CD4-positive, alpha-beta T cell treated with Interleukin-17A for 4 hours (primary cell): ENCODE measurements around the gene DDX52.
"Not testable (repeated sequence)": the region's sequence is repeated elsewhere in the genome, so short reads cannot be mapped to it uniquely, and the experiment has no call there.

ENCODE experiments used
- DNase-seq: peaks from one replicate; pipeline ENCODE4 v3.0.0-alpha.2; 2020; ENCODE audit warnings: mixed read lengths

DDX52 gene

DNA sequence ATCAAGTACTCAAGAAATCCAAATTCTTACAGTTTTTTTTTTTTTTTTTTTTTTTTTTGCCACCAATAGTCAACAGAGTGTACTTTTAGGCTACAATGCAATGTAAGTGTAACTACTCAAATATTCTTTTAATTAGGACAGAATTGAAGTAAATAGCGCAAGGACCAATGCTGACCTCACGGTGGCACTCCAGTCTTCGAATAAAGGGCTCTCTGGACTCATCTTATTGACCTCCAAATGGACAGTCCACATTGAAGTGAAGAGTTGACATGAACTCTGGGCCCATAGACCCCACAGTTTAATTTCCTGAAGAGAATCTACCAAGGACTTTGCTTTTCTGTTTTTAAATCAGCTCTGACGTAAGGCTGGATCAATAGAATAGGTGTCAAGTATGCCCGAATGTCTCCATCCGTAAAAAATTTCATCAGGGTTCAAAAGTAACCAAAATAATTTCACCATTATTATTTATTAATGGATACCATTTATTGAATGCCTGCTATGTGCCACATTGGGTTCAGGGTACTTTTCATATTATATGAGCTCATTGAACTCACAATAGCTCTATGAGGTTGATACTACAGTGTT lies 7.3 kb upstream of the DDX52 start:
- DNase-seq, result no peak

DNA sequence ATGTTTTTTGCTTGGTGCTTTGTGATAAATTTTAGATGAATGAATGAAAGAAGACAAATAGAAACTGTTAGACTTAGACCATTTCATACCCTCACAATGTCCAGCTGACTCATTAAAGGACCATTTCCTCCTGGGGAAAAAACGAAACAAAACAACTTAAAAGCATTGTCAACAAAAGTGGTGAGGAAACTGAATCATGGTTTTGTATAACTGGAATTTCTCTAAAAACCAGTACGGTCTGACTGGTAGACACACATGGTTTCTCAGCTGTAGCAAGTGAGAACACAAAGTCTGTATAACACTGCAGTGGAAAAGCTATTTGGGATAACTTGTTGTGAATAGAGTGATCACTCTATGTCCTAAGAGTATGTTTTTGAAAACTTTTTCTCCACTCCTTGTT lies 5.3 kb upstream of the DDX52 start:
- DNase-seq, result no peak

DNA sequence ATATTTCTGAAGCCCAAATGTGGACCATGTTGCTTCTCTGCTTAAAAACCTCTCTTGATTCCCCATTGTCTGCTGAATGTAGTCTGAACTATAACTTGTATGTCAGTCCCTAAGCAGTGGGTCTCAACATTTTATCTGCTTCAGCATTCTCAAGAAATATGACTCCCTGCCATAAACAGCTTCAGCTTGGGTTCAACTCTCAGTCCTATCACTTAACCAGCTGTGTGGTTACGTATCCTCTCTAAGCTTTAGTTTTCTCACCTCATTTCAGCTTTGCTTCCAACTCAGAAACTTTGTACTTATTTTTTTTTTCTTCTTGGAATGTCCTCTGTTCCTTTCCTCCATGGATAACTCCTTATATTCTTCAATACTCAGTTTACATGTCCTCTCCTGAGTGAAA lies 4.6 kb upstream of the DDX52 start:
- DNase-seq, result no peak

DNA sequence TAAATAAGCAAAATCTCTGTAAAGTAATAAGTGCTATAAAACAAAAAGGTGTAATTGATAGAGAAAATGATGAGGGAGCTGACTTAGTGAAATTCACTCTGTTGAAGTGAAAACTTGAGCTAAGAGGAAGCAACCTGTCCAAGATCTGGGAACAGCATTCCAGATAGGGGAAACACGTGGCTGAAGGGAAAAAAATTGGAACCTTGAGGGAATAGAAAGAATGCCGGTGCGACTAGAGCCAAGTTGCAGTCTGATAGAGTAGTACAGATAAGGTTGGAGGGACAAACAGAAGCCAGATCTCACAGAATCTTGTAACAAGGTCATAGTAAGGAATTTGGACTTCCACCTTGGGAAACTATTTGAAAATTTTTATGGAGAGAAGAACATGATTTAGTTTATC lies 623 bp upstream of the DDX52 start:
- DNase-seq, result no peak

DNA sequence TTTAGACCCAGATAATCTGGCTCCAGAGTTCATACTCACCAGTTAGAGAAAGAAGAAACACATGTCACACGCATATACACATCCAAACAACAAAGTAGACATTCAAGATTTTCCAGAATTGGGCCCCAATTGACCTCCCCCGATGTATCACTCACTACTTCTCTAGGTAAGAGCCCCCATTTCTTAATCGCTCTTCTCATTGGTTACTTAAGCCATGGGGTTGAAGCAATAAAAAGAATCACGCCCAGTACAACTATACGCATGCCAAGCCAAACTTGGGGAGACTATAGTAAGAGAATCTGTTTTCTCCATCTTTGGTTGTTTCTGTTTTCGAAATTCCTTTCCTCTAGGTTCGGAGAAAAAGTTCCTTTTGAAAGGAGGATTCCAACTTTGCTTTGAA lies 565 bp downstream of the DDX52 start:
- no peak for DNase-seq

DNA sequence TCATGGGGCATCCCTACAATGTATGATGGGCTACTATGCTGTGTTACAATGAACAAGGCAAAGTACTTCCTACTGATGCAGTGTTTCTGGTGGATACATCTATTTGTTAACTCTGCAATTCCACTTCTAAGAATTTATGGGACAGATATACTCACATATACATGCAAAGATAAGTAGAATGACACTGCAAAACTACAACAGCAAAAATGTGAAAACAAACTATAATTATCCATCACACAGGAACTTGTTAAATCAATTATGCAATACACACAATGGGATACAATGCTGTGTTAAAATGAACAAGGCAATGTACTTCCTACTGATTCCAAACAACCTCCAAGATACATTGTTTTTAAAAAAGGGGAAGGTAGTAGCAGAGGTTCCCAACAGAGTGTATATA lies 3.2 kb downstream of the DDX52 start:
- no peak for DNase-seq

DNA sequence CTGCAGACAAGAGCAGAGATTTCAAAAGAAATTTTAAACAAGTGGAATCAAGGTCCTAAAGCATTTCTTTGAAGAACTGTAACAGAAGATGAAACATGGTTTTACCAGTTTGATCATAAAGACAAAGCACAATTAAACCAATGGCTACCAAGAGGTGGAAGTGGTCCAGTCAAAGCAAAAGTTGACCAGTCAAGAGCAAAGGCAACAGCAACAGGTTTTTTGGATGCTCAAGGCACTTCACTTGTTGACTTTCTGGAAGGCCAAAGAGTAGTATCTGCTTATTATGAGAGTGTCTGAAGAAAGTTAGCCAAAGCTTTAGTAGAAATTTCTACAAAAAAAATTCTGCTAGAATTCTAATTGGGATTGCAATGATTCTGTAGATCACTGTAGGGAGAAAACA lies 5.3 kb downstream of the DDX52 start:
- DNase-seq, result no peak

DNA sequence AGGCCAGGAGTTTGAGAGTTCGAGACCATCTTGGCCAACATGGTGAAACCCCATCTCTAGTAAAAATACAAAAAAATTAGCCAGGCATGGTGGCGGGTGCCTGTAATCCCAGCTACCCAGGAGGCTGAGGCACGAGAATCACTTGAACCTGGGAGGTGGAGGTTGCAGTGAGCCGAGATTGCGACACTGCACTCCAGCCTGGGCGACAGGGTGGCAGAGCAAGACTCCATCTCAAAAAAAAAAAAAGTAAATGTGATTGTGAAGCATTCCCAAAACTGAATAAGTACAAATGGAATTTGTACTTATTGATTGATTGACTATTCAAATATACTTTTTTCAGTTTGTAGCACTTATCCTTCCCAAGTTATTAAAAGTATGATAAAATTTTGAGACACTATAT lies 26.8 kb downstream of the DDX52 start:
- DNase-seq, result not testable (repeated sequence)

DNA sequence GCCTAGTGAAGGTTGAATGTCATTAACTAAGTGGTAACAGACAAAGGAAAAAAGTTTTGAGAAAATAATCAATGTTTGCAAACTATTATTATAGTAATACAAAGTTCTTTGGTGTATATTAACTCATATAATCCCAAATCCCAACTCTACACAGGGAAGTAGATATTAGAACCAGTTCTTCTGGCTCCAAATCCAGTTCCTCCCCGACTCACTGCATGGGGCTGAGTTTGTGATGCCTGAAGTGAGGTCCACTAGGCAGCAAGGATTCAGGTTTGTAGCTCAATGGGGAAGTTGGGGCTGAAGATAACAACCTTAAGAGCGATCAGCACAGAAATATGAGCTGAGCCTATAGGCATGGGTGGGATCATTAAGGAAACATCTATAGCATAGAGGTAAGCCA lies 28.4 kb downstream of the DDX52 start:
- no peak for DNase-seq

DNA sequence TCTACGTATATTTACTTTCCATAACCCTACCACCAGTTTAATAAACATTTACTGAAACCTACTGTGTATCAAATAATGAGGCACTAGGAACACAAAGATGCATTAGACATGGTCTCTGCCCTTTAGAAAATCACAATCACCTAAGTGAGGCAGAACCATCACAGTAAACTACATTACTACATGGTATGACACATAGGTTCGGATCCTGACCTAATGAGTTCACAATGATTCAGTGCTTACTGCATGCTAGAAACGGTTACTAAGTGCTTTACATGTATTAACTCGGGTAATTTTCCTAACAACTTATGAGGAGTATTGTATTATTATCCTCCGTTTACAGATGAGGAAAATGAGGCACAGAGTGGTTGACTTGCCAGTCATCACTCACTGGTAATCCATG lies 28.9 kb downstream of the DDX52 start:
- DNase-seq, result no peak

DNA sequence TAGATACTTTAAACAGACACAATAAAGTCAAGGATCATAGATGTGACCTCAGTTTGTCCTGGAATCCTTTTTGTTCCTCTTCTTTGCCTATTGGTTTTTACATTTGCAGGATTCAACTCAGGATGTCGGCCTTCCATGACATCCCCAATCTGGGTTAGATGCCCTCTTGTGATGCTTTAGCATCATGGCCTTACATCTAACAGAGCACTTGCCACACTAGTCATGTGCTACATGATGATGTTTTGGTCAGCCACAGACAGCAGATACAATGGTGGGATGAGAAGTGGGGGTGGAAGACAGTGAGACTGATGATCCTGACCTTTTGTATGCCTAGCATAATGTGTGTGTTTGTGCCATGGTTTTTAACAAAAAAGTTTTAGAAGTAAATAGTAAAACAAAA lies 32.3 kb downstream of the DDX52 start:
- DNase-seq, result no peak

DNA sequence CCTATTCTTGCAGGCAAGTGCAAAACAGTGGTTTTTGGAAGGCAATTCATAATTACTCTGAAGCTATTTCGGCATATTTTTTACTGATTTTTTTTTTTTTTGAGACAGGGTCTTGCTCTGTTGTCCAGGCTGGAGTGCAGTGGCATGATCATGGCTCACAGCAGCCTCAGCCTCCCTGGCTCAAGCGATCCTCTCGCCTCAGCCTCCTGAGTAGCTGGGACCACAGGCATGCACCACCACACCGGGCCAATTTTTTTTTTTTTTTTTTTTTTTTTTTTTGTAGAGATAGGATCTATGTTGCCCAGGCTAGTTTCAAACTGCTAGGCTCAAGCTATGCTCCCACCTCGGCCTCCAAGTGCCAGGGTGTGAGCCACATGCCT lies 33.2 kb downstream of the DDX52 start:
- not testable (repeated sequence) for DNase-seq

DNA sequence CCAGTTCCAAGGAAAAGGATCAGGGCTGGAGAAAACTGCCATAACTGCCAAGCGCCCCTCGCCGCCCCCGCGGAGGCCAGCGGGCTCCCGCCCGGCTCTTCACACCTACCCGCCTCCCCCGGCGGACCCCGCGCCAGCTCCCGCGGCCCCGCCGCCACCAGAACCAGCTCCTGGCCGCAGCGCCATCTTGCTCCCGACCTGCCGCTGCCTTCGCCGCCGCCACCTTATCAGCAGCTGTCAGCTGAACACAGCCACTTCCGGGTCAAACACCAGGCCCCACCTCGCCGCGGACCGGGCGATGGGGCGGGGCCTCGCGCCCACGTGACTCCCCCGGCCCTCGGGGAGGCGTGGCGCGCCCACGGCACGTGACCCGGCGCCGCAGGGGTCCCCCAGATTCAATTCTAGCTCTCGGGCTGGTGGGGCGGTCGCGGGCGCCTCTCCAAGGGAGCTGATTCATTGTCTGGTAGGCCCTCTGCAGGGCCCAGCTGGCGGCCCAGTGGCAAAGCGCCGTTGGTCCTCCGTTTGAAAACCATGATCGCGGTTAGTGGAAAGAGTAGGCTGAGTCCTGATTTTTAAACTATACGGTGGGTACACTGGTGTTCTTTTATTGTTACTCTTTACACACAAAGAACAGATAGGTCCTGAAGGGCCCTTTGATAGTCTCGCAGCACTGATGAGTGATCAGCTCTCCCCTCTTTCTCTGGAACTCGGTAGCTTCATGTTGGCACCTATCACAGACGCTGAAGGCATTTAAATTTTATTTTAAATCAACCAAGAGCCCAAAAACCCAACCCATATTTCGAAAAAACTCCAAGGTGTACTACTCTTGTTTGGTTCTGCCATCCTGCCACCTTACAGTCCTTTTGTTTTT lies 33.8 kb downstream of the DDX52 start, which contains the start of gene SYNRG:
SYNRG (minus strand) TSS at position 249 of the 871 bp plus-strand sequence; CDS start at position 186, 63 bp downstream.
- peak; percentile 96 for DNase-seq

DNA sequence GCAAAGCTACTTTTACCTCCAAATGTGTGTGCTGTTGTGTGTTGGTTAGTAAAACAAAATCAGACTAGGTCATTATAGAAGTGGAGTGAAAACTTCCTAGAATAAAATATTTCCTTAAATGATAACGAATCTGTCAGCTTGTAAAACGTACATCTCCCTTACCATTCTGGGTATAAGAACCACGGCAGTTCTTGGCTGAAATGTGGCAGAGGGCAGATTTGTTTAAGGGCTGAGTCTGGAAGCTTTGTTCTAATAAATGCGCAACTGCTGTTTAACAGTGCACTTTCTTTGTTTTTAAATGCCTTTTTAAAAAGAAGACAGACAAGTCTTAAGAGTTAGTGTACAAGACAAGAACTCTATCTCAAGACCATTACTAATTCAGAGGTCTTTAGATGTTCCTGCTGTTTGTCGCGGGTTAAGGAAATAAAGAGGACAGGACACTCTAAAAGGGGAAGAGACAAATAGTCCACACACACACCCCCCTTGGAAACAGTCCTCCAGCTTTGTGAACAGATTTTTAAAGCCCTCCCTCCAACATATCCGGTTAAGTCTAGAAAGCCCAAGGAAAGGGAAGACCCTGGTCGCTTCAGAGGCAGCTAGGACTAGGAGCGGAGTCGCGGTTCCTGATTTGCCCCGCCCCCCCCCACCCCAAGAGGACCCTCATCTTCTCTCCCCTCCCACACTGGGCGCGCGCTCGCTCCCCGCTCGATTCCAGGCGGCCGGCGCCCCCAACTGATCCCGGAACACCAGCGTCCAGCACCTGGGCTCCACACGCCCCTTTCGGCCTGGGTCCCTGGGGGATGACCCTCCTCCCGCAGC lies 34.7 kb downstream of the DDX52 start:
- peak; percentile 23 for DNase-seq

DNA sequence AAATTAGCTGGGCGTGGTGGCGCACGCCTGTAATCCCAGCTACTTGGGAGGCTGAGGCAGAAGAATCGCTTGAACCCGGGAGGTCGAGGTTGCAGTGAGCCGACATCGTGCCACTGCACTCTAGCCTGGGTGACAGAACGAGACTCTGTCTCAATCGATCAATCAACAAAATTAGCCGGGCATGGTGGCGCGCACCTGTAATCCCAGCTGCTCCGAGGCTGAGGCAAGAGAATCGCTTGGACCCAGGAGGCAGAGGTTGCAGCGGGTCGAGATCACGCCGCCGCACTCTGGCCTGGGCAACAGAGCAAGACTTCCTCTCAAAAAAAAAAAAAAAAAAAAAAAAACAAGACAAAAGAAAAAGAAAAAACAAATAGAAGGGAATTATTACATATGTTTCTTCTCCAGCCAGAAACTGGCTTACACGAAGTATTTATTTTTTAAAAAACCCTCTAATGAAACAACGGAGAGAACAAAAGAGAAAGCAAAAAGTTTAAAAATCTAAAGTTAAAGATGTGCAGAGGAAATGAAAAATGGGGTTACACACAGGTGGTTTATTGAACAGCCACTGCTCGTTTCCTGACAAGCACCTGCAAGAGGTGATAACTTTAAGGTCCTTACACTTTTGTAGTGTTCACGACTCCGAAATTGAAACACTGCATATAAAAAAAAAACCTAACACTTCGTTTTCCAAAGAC lies 35.5 kb downstream of the DDX52 start:
- peak; percentile 43 for DNase-seq

DNA sequence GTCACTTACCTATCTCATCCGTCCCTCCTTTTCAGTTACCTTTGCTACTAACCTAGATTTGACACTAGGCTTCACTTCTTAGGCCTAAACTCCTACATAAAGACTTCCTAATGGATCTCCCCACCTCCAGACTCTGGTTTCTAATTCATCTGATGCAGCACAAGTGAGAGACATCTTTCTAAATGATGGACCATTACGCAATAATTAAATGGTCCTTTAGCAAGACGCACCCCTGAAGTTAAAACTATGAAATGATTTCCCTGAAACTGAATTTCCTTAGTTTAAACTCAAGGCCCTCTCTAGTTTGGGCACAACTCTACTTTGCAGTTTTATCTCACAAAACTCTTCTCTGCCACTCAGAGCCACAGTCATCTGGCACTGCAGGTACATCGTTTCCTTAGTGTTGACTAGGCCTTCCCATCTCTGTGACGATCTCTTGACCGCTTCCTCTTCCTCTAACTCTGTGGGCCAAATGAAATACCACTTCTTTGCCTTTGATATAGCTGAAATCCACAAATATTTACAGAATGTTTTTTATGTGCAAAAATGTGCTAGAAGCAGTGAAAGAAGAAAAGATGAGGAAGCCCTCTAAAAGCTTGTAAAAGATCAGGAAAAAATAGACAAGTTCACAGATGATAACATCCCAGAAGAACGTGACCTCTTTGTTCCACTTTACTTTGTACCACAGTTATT lies 37.3 kb downstream of the DDX52 start:
- DNase-seq, result peak; percentile 61

DNA sequence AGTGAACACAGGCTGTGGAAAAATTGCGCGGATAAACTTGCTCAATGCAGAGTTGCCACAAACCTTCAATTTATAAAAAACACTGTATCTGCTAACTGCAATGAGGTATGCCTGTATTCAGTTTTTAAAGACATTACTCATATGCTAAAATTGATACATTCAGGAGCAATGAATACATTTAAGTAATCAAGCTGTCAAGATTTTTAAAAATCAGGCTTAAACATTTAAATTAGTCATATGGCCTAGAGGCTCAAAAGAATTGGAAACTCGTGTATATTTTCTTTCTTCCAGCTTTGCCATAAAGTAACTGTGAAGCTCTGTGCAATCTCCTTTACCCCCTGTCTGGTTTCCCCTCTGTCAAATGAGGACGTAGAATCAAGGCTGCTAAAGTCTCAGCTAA lies 38.2 kb downstream of the DDX52 start:
- no peak for DNase-seq

DNA sequence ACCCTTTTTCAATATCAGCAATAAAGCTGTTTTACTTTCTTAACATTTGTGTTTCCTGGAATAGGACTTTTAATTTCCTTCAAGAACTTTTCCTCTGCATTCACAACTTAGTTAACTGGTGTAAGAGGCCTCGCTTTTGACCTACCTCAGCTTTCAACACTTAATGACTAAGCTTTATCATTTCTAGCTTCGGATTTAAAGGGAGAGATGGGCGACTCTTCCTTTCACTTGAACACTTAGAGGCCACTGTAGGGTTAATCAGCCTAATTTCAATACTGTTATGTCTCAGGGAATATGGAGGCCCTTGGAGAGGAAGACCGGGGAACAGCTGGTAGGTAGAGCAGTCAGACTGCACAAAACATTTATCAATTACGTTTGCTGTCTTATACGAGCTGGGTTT lies 38.7 kb downstream of the DDX52 start:
- DNase-seq, result no peak

DNA sequence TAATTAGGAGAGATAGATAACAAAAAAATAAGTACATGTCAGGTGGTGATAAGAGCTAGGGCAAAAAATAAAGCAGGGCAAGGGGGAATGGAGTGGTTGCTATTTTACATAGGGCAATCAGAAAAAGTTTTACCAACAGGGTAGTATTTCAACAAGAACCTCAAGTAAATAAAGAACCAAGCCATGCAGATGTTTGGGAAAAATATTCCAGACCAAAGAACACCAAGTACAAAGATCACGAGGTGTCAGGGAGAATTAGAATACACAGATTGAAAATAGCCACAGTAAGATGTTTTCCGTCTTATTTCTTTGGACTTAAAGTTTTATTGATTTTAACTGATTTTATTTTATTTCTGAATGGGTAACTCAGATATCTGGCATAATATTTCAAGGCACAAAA lies 45.1 kb downstream of the DDX52 start:
- no peak for DNase-seq

DNA sequence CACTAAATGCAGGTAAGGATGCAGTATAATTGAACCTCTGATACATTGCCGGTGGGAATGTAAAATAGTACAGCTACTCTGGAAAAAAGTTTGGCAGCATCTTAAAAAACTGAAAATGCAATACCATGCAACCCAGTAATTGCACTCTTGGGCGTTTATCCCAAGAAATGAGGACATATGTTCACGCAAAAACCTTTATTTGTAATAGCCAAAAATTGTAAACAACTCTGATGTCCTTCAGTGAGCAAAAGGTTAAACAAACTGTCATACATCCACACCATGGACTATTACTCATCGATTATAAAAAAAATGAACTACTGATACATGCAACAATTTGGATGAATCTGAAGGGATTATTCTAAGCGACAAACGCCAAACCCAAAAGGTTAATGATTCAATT lies 51.0 kb downstream of the DDX52 start:
- no peak for DNase-seq

DNA sequence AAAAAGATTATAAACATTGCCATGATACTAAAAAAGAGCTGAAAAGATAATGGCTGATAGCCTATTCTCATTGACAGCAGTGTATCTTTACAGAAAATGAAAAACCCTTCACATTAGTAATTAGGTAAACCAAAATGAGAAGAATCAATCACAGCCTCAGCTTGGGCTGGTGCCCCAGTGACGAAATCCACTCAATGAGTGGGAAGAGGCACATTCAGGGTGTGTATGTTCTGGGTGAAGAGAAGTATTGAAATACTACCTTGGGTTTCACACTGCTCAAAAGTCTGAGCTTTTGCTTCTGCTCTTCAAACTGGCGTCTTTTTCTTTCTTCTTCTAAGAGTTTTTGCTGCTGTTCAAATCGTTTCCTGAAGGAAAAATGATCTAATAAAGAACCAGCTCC lies 58.2 kb downstream of the DDX52 start:
- DNase-seq, result no peak

DNA sequence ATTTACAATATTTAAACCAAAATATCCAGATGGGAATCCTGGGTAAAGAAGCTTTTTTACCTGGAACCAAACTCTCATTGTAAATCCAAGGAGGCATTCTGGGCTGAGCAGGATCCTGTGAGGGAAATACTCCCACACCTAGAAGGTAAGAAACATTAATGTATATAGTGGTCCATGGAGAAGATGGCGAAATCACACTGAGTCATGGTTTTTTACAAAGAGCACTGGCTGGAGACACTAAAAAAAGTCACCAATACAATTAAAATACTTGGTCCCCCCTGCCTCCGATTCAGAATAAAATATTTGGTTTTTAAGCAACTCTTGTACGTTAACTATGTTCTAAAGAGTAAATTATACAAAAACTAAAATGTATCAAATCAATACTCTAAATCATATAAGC lies 67.0 kb downstream of the DDX52 start:
- DNase-seq, result no peak

DNA sequence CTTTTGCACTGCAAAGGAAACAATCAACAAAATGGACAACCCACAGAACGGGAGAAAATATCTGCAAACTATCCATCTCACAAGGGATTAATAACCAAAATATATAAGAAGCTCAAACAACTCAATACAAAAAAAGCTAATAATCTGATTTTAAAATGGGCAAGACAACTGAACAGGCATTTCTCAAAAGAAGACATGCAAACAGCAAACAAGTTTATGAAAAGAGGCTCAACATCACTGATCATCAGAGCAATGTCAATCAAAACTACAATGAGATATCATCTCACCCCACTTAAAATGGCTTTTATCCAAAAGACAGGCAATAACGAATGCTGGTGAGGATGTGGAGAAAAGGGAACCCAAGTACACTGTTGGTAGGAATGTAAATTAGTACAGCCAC lies 68.8 kb downstream of the DDX52 start:
- no peak for DNase-seq
